H9 (cell line): ENCODE results near the gene EFEMP1. TPM values are rescaled to one million over a fixed set of nuclear protein-coding genes. Genes with fewer than 3 reads are reported as not detected.

ENCODE experiments used
- DNase-seq: peaks from one replicate; pipeline ENCODE4 v3.0.0-alpha.2; 2017
- H2AFZ ChIP-seq: one replicate; pipeline ENCODE4 v1.6.1; 2013; ENCODE audit warnings: mild to moderate bottlenecking, low read length, control low read depth, moderate library complexity
- H2AK5ac ChIP-seq: 2 replicates; pipeline ENCODE4 v1.6.1; 2013; ENCODE audit warnings: low read length, control low read depth, mixed read lengths; ENCODE audit not compliant: insufficient read length
- H2BK120ac ChIP-seq: one replicate; pipeline ENCODE4 v1.6.1; 2013; ENCODE audit warnings: low read depth, mild to moderate bottlenecking, low read length, control low read depth, inconsistent platforms; ENCODE audit not compliant: poor library complexity, severe bottlenecking
- H2BK12ac ChIP-seq: 2 replicates; pipeline ENCODE4 v1.6.1; 2013; ENCODE audit warnings: low read length, control low read depth, mixed read lengths, low read depth; ENCODE audit not compliant: insufficient read length
- H2BK15ac ChIP-seq: 2 replicates; pipeline ENCODE4 v1.6.1; 2013; ENCODE audit warnings: low read depth, low read length, control low read depth
- H2BK20ac ChIP-seq: one replicate; pipeline ENCODE4 v1.6.1; 2013; ENCODE audit warnings: low read depth, mild to moderate bottlenecking, low read length, control low read depth, inconsistent platforms; ENCODE audit not compliant: poor library complexity, severe bottlenecking
- H2BK5ac ChIP-seq: 2 replicates; pipeline ENCODE4 v1.6.1; 2013; ENCODE audit warnings: low read length, control low read depth, mixed read lengths; ENCODE audit not compliant: insufficient read length
- H3K14ac ChIP-seq: 2 replicates; pipeline ENCODE4 v1.6.1; 2013; ENCODE audit warnings: low read length, control low read depth; ENCODE audit not compliant: insufficient read depth
- H3K18ac ChIP-seq: 2 replicates; pipeline ENCODE4 v1.6.1; 2013; ENCODE audit warnings: low read depth, mild to moderate bottlenecking, mixed read lengths, low read length, control low read depth; ENCODE audit not compliant: insufficient read length
- H3K23ac ChIP-seq: 2 replicates; pipeline ENCODE4 v1.6.1; 2013; ENCODE audit warnings: low read length, control low read depth, mixed read lengths, low read depth; ENCODE audit not compliant: insufficient read length
- H3K23me2 ChIP-seq: 2 replicates; pipeline ENCODE4 v1.6.1; 2013; ENCODE audit warnings: low read depth, mild to moderate bottlenecking, mixed read lengths, low read length, control low read depth; ENCODE audit not compliant: insufficient read length, poor library complexity, severe bottlenecking
- H3K27ac ChIP-seq: 2 replicates; pipeline ENCODE4 v1.5.1; 2013; ENCODE audit warnings: low read length, control low read depth, mixed read lengths, low read depth; ENCODE audit not compliant: insufficient read length
- H3K27me3 ChIP-seq: 2 replicates; pipeline ENCODE4 v1.6.1; 2013; ENCODE audit warnings: low read length, control low read depth, inconsistent platforms; ENCODE audit not compliant: insufficient read depth
- H3K4ac ChIP-seq: 2 replicates; pipeline ENCODE4 v1.6.1; 2013; ENCODE audit warnings: low read depth, mild to moderate bottlenecking, control low read depth, inconsistent platforms, low read length, moderate library complexity
- H3K4me1 ChIP-seq: 2 replicates; pipeline ENCODE4 v1.6.1; 2013; ENCODE audit warnings: low read length, control low read depth, inconsistent platforms; ENCODE audit not compliant: insufficient read depth
- H3K4me2 ChIP-seq: 2 replicates; pipeline ENCODE4 v1.6.1; 2013; ENCODE audit warnings: low read length, control low read depth, mixed read lengths; ENCODE audit not compliant: insufficient read length, insufficient read depth
- H3K56ac ChIP-seq: 2 replicates; pipeline ENCODE4 v1.6.1; 2013; ENCODE audit warnings: low read depth, mild to moderate bottlenecking, mixed read lengths, low read length, control low read depth; ENCODE audit not compliant: insufficient read length
- H3K79me1 ChIP-seq: 2 replicates; pipeline ENCODE4 v1.6.1; 2013; ENCODE audit warnings: low read depth, mild to moderate bottlenecking, moderate library complexity, low read length, control low read depth, inconsistent platforms; ENCODE audit not compliant: insufficient read depth, poor library complexity, severe bottlenecking
- H3K79me2 ChIP-seq: 2 replicates; pipeline ENCODE4 v1.6.1; 2013; ENCODE audit warnings: low read length, control low read depth, inconsistent platforms; ENCODE audit not compliant: insufficient read depth
- H3K9ac ChIP-seq: 2 replicates; pipeline ENCODE4 v1.6.1; 2013; ENCODE audit warnings: low read length, control low read depth, mixed read lengths; ENCODE audit not compliant: insufficient read length; ENCODE audit errors: extremely low read depth
- H3K9me3 ChIP-seq: one replicate; pipeline ENCODE4 v1.6.1; 2013; ENCODE audit warnings: low read depth, low read length, inconsistent platforms; ENCODE audit not compliant: control insufficient read depth
- H3T11ph ChIP-seq: one replicate; pipeline ENCODE4 v1.6.1; 2013; ENCODE audit warnings: mild to moderate bottlenecking, low read length, control low read depth, inconsistent platforms
- H4K20me1 ChIP-seq: one replicate; pipeline ENCODE4 v1.6.1; 2013; ENCODE audit not compliant: control insufficient read depth, insufficient read length, insufficient read depth
- H4K5ac ChIP-seq: 2 replicates; pipeline ENCODE4 v1.6.1; 2013; ENCODE audit warnings: low read depth, mild to moderate bottlenecking, mixed read lengths, low read length, control low read depth; ENCODE audit not compliant: insufficient read length
- H4K8ac ChIP-seq: replicated peaks from 2 replicates; pipeline ENCODE4 v1.6.1; 2013; ENCODE audit warnings: low read length, control low read depth, mixed read lengths, low read depth; ENCODE audit not compliant: insufficient read length
- H4K91ac ChIP-seq: 2 replicates; pipeline ENCODE4 v1.6.1; 2013; ENCODE audit warnings: low read depth, mild to moderate bottlenecking, moderate library complexity, mixed read lengths, low read length, control low read depth; ENCODE audit not compliant: insufficient read length
- H3K27ac Mint-ChIP-seq, 3 experiments: 2 replicates in 2 of 3; 3 replicates in 1 of 3; pipeline ENCODE4 v1.8.0; 2020 to 2021; ENCODE audit warnings: mixed read lengths in 3 of 3, mild to moderate bottlenecking in 1 of 3, moderate library complexity in 1 of 3
- H3K27me3 Mint-ChIP-seq: 2 replicates; pipeline ENCODE4 v1.8.0; 2021; ENCODE audit warnings: low read depth, mild to moderate bottlenecking, moderate library complexity, mixed read lengths
- H3K36me3 Mint-ChIP-seq, 3 experiments: 2 replicates in 2 of 3; 3 replicates in 1 of 3; pipeline ENCODE4 v1.8.0; 2020 to 2021; ENCODE audit warnings: low read depth in 3 of 3, mixed read lengths in 3 of 3; ENCODE audit not compliant: insufficient read depth in 1 of 3
- H3K4me1 Mint-ChIP-seq, 2 experiments: 2 replicates each; pipeline ENCODE4 v1.8.0; 2020; ENCODE audit warnings: mixed read lengths in 2 of 2
- H3K4me3 Mint-ChIP-seq, 2 experiments: 2 replicates in 1 of 2; 3 replicates in 1 of 2; pipeline ENCODE4 v1.8.0; 2020 to 2021; ENCODE audit warnings: mild to moderate bottlenecking in 2 of 2, mixed read lengths in 2 of 2, moderate library complexity in 1 of 2
- H3K9me3 Mint-ChIP-seq, 2 experiments: 2 replicates in 1 of 2; 3 replicates in 1 of 2; pipeline ENCODE4 v1.8.0; 2020; ENCODE audit warnings: mild to moderate bottlenecking in 2 of 2, mixed read lengths in 2 of 2, moderate library complexity in 1 of 2
- WGBS: extraction: QIAGEN DNeasy Blood & Tissue Kit; methylation state at CpG from one replicate; pipeline ENCODE4 v1.1.7; 2013; ENCODE audit warnings: missing lambda C conversion rate, low lambda C conversion rate, mixed read lengths; ENCODE audit not compliant: insufficient read length; ENCODE audit errors: extremely low coverage; 5-methylcytosine and 5-hydroxymethylcytosine counted together
- total RNA-seq: library from RNA; stranded (reverse); gene quantifications from 2 replicates; pipeline ENCODE4 v1.2.1, GENCODE V29; 2021
- TF ChIP-seq, protein P1 (sequence below): fragments of 200-600 bp; sonication (generic); conservative IDR thresholded peaks from 3 replicates; pipeline ENCODE4 v1.8.0; 2021; ENCODE audit warnings: antibody characterized with exemption, mild to moderate bottlenecking

Gene EFEMP1
- total RNA-seq, 1 experiment from 2014 or later = 3.5 TPM

DNA sequence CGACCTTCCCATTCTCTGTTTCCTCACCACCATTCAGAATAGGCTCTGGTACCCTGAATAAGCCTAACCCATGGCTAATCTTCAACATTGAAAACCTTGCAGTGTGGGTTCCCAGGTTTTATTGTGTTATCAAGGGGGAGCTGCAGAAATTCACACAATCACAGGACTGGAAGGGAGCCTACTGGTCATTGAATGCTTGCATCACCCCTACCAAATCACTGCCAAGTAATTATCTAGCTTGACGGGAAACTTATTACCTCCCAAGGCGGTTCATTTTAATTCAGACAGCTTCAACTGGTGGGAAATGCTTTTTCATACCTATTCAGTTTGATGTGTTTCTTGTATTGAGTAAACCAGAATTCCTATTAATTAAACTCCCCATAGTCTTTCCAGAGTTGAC lies 33.6 kb upstream of the EFEMP1 start:
- no peaks in the 10 kb centered on the region for H4K20me1 ChIP-seq
- no peak overlapping the region for H3K4me2 ChIP-seq
- no peaks in the 10 kb centered on the region for H3K23me2 ChIP-seq
- no peaks in the 10 kb centered on the region for H3K27me3 Mint-ChIP-seq
- no peak overlapping the region for H3K27ac ChIP-seq
- H3K14ac ChIP-seq = no peak overlapping the region
- H3K23ac ChIP-seq = no peak overlapping the region
- no peak overlapping the region for H2BK120ac ChIP-seq
- H3K27ac Mint-ChIP-seq = no peak overlapping the region
- H2AFZ ChIP-seq = no peak overlapping the region
- no peak overlapping the region for H3T11ph ChIP-seq
- no peak overlapping the region for H3K56ac ChIP-seq
- H2BK20ac ChIP-seq = no peak overlapping the region
- H3K9me3 Mint-ChIP-seq = no peaks in the 10 kb centered on the region
- no peaks in the 10 kb centered on the region for H3K9me3 ChIP-seq
- no peaks in the 10 kb centered on the region for H3K36me3 Mint-ChIP-seq
- no peaks in the 10 kb centered on the region for H3K4me1 ChIP-seq
- no peaks in the 10 kb centered on the region for H3K4me1 Mint-ChIP-seq
- TF ChIP-seq, protein P1, sequence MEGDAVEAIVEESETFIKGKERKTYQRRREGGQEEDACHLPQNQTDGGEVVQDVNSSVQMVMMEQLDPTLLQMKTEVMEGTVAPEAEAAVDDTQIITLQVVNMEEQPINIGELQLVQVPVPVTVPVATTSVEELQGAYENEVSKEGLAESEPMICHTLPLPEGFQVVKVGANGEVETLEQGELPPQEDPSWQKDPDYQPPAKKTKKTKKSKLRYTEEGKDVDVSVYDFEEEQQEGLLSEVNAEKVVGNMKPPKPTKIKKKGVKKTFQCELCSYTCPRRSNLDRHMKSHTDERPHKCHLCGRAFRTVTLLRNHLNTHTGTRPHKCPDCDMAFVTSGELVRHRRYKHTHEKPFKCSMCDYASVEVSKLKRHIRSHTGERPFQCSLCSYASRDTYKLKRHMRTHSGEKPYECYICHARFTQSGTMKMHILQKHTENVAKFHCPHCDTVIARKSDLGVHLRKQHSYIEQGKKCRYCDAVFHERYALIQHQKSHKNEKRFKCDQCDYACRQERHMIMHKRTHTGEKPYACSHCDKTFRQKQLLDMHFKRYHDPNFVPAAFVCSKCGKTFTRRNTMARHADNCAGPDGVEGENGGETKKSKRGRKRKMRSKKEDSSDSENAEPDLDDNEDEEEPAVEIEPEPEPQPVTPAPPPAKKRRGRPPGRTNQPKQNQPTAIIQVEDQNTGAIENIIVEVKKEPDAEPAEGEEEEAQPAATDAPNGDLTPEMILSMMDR = no peak
- H2BK12ac ChIP-seq = no peak overlapping the region
- no peak overlapping the region for H4K5ac ChIP-seq
- WGBS = no CpG with 5 or more reads among the region's 3 CpGs
- H3K79me1 ChIP-seq = no peaks in the 10 kb centered on the region
- no peak overlapping the region for H3K4ac ChIP-seq
- H4K91ac ChIP-seq = no peak overlapping the region
- no peak overlapping the region for H4K8ac ChIP-seq
- no peak for DNase-seq
- H2BK15ac ChIP-seq = no peak overlapping the region
- no peak overlapping the region for H3K4me3 Mint-ChIP-seq
- no peaks in the 10 kb centered on the region for H3K79me2 ChIP-seq
- no peak overlapping the region for H3K9ac ChIP-seq
- no peak overlapping the region for H2BK5ac ChIP-seq
- no peaks in the 10 kb centered on the region for H3K27me3 ChIP-seq
- H3K18ac ChIP-seq = no peak overlapping the region
- H2AK5ac ChIP-seq = no peak overlapping the region
